ENCODE data around the gene VCAM1.

VCAM1 gene

DNA sequence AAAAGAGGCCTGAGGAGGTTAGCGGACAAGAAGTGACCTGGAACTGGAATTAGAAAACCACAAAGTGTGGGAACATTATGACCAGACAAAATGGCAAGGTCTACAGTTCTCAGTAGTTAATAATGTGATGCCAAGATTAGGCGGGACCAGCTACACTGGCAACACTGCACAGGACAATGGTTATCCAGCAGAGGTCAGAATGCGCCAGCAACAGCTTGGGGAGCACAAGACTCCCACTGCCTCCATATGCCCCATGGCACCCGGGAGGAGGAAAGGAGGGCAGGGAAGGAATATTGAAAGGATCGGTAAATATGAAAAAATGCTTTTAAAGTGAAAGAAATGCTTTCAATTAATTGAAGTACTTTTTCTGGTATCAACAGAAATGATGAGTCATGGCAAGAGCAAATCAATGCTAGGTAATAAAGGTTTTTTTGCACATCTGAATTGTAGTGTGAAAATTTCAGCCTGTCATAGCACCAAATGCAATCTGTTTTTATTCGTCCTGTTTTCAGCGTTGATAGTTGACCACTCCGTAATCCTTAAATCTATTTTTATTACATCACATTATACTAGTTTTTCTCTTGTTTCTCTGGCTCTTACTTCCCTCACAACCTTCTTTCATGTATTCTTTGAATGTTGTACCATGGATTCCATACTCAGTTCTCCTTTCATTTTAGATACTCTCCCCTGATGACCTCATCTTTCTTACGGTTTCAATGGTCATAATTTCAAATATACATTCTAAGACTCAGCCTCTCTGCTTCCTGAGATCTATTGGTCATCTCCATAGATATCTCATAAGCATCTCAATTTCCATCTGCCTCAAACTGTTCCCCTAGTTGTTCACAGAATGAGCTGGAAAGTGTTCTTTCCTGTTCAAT, 30.7 kb downstream of the VCAM1 start:
- TF ChIP-seq, protein P1, sequence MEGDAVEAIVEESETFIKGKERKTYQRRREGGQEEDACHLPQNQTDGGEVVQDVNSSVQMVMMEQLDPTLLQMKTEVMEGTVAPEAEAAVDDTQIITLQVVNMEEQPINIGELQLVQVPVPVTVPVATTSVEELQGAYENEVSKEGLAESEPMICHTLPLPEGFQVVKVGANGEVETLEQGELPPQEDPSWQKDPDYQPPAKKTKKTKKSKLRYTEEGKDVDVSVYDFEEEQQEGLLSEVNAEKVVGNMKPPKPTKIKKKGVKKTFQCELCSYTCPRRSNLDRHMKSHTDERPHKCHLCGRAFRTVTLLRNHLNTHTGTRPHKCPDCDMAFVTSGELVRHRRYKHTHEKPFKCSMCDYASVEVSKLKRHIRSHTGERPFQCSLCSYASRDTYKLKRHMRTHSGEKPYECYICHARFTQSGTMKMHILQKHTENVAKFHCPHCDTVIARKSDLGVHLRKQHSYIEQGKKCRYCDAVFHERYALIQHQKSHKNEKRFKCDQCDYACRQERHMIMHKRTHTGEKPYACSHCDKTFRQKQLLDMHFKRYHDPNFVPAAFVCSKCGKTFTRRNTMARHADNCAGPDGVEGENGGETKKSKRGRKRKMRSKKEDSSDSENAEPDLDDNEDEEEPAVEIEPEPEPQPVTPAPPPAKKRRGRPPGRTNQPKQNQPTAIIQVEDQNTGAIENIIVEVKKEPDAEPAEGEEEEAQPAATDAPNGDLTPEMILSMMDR (IDR thresholded peaks at IDR 0.05; ENCODE audit: low read depth, low read length, missing control alignments), result no peak
- H3K4me3 ChIP-seq (ENCODE audit: low read depth, low read length), result no peak overlapping the region
- no peak for DNase-seq (ENCODE audit: low read depth)
- in situ Hi-C loops (cut with HindIII; ENCODE audit: low sequenced_read_pairs), result no loop called here

GRCh38 chr1:100752791-100753190, 33.2 kb downstream of the VCAM1 start:
- TF ChIP-seq, protein P1 (IDR thresholded peaks at IDR 0.05; ENCODE audit: low read depth, low read length, missing control alignments), result no peak
- no peak for DNase-seq (ENCODE audit: low read depth)
- no peak overlapping the region for H3K4me3 ChIP-seq (ENCODE audit: low read depth, low read length)
- in situ Hi-C loops (cut with HindIII; ENCODE audit: low sequenced_read_pairs), result no loop called here

- H3K4me3 ChIP-seq (ENCODE audit: low read depth, low read length), result no peak overlapping the region
- in situ Hi-C loops (cut with HindIII; ENCODE audit: low sequenced_read_pairs), result no loop called here
- DNase-seq (ENCODE audit: low read depth), result no peak
- TF ChIP-seq, protein P1 (IDR thresholded peaks at IDR 0.05; ENCODE audit: low read depth, low read length, missing control alignments), result no peak
These were observed 38.4 kb downstream of the VCAM1 start for GRCh38 chr1:100757946-100758345.

DNA sequence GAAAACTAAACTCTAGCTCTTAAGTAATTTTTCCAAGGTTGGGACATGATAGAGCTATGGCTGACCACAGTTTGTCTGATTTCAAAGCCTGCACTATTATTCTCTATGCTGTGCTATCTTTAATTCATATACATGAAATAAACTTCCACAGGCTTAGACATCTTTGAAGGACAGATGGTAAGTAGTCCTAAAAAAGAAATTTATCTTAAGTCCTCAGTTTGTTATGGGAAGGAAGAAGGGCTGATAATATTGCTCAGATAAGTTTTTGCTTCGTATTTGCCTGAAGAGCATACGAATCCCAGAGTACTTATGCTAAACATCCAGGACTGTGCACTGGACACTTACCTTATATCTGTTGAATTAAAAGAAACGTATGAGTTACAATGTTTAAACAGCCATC, 39.6 kb downstream of the VCAM1 start:
- no peak overlapping the region for H3K4me3 ChIP-seq (ENCODE audit: low read depth, low read length)
- in situ Hi-C loops (cut with HindIII; ENCODE audit: low sequenced_read_pairs), result no loop called here
- DNase-seq (ENCODE audit: low read depth), result no peak
- TF ChIP-seq, protein P1 (IDR thresholded peaks at IDR 0.05; ENCODE audit: low read depth, low read length, missing control alignments), result no peak

GRCh38 chr1:100760511-100760910, 41.0 kb downstream of the VCAM1 start:
- DNase-seq (ENCODE audit: low read depth), result no peak
- TF ChIP-seq, protein P1 (IDR thresholded peaks at IDR 0.05; ENCODE audit: low read depth, low read length, missing control alignments), result no peak
- no peak overlapping the region for H3K4me3 ChIP-seq (ENCODE audit: low read depth, low read length)

GRCh38 chr1:100762461-100762860, 42.9 kb downstream of the VCAM1 start:
- no peak overlapping the region for H3K4me3 ChIP-seq (ENCODE audit: low read depth, low read length)
- TF ChIP-seq, protein P1 (IDR thresholded peaks at IDR 0.05; ENCODE audit: low read depth, low read length, missing control alignments), result no peak
- in situ Hi-C loops (cut with HindIII; ENCODE audit: low sequenced_read_pairs), result no loop called here
- DNase-seq (ENCODE audit: low read depth), result no peak

More at GRCh38 chr1:100760511-100760910, 41.0 kb downstream of the VCAM1 start:
- in situ Hi-C loops (cut with HindIII; ENCODE audit: low sequenced_read_pairs), result no loop called here

Measured in astrocyte of the cerebellum (primary cell).